ENCODE results near the gene GPR155. TPM values are rescaled to one million over a fixed set of nuclear protein-coding genes. Genes with fewer than 3 reads are reported as not detected.

The GPR155 gene
- polyA plus RNA-seq, 1 donor from 2014 or later = 5.7 TPM

DNA sequence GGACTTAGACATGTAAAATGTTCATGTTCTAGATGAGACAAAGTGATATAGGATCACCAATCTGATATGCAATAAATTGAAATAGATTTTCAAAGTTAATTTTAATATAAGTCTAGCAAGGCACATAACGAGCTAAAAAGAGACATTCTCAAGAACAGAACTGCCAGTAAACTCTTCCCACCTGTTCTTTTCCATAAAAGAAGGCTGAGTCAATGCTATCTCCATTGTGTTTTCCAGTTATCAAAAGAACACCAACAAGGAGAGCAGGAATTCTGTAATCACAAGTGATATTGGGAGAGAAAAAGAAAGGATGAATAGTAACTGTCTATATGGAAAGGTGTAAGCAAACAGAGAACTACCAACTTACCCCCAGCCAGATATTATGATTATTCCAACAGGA, 25.6 kb downstream of the GPR155 start:
- H4K20me1 ChIP-seq (ENCODE audit: insufficient read depth) = no peaks in the 10 kb centered on the region
- no peaks in the 10 kb centered on the region for H3K27me3 ChIP-seq (ENCODE audit: insufficient read depth, low read depth, low read length)
- no peaks in the 10 kb centered on the region for H3K9me2 ChIP-seq (ENCODE audit: insufficient read depth, low read length)
- H3K4me3 ChIP-seq (ENCODE audit: low read length) = no peak overlapping the region
- no peak overlapping the region for H3K27ac ChIP-seq (ENCODE audit: low read length)
- no peak overlapping the region for H3K9ac ChIP-seq (ENCODE audit: low read length)
- no peak overlapping the region for H2AFZ ChIP-seq (ENCODE audit: low read depth, low read length)
- H3F3A ChIP-seq (ENCODE audit: insufficient read depth, low read length, poor library complexity, severe bottlenecking) = no peaks in the 10 kb centered on the region
- no peak overlapping the region for H3K4me2 ChIP-seq (ENCODE audit: low read length)
- no peaks in the 10 kb centered on the region for H3K9me3 ChIP-seq (ENCODE audit: low read length)
- no peaks in the 10 kb centered on the region for H3K79me2 ChIP-seq (replicated peaks; ENCODE audit: insufficient read depth, low read length)
- TF ChIP-seq EZH2 (IDR thresholded peaks at IDR 0.05; ENCODE audit: borderline replicate concordance, insufficient read depth, low read length, poor library complexity, severe bottlenecking) = no peak
- TF ChIP-seq EP300 (conservative IDR thresholded peaks at IDR 0.05; ENCODE audit: poor library complexity, severe bottlenecking) = no peak
- TF ChIP-seq TAF1 (IDR thresholded peaks at IDR 0.05; ENCODE audit: low read depth) = no peak
- TF ChIP-seq MXI1 (conservative IDR thresholded peaks at IDR 0.05; ENCODE audit: poor library complexity, severe bottlenecking) = no peak
- TF ChIP-seq POLR2AphosphoS5 (IDR thresholded peaks at IDR 0.05) = no peak
- TF ChIP-seq, protein P1, sequence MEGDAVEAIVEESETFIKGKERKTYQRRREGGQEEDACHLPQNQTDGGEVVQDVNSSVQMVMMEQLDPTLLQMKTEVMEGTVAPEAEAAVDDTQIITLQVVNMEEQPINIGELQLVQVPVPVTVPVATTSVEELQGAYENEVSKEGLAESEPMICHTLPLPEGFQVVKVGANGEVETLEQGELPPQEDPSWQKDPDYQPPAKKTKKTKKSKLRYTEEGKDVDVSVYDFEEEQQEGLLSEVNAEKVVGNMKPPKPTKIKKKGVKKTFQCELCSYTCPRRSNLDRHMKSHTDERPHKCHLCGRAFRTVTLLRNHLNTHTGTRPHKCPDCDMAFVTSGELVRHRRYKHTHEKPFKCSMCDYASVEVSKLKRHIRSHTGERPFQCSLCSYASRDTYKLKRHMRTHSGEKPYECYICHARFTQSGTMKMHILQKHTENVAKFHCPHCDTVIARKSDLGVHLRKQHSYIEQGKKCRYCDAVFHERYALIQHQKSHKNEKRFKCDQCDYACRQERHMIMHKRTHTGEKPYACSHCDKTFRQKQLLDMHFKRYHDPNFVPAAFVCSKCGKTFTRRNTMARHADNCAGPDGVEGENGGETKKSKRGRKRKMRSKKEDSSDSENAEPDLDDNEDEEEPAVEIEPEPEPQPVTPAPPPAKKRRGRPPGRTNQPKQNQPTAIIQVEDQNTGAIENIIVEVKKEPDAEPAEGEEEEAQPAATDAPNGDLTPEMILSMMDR (IDR thresholded peaks at IDR 0.05; ENCODE audit: poor library complexity, severe bottlenecking) = no peak
- TF ChIP-seq REST (IDR thresholded peaks at IDR 0.05; ENCODE audit: borderline replicate concordance) = no peak
- no peak for TF ChIP-seq SMC3 (conservative IDR thresholded peaks at IDR 0.05; ENCODE audit: poor library complexity)
- TF ChIP-seq RAD21 (conservative IDR thresholded peaks at IDR 0.05) = no peak
- H3K36me3 ChIP-seq (ENCODE audit: insufficient read depth, low read length) = no peaks in the 10 kb centered on the region

DNA sequence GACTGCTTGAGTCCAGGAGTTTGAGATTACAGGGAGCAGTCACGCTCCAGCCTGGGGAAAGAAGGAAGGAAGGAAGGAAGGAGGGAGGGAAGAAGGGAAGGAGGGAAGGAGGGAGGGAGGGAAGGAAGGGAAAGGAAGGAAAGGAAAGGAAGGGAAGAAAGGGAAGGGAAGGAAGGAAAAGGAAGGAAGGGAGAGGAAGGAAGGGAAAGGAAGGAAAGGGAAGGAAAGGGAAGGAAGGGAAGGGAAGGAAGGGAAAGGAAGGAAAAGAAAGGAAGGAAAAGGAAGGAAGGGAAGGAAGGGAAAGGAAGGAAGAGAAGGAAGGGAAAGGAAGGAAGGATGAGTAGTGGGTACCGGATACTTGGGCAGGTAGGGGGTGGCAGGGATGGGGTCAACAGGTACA, 32.3 kb downstream of the GPR155 start:
- Histone ChIP-seq H3K4me3 (ENCODE audit: low read length) (no peak overlapping the region), H3F3A (ENCODE audit: insufficient read depth, low read length, poor library complexity, severe bottlenecking) (no peaks in the 10 kb centered on the region), H3K4me2 (ENCODE audit: low read length) (no peak overlapping the region), H3K79me2 (replicated peaks; ENCODE audit: insufficient read depth, low read length) (no peaks in the 10 kb centered on the region), H2AFZ (ENCODE audit: low read depth, low read length) (no peak overlapping the region), H3K9me2 (ENCODE audit: insufficient read depth, low read length) (no peaks in the 10 kb centered on the region), H3K9me3 (ENCODE audit: low read length) (no peaks in the 10 kb centered on the region), H3K9ac (ENCODE audit: low read length) (no peak overlapping the region), H3K27me3 (ENCODE audit: insufficient read depth, low read depth, low read length) (no peaks in the 10 kb centered on the region), H4K20me1 (ENCODE audit: insufficient read depth) (no peaks in the 10 kb centered on the region), H3K27ac (ENCODE audit: low read length) (no peak overlapping the region), H3K36me3 (ENCODE audit: insufficient read depth, low read length) (no peaks in the 10 kb centered on the region)
- no peak for TF ChIP-seq SMC3 (conservative IDR thresholded peaks at IDR 0.05; ENCODE audit: poor library complexity)

All from neural cell (in vitro differentiated cells).